Stimulated activated CD4-positive, alpha-beta T cell treated with anti-CD3 and anti-CD28 coated beads, Interleukin-15, amount 100 ng/mL, for 24 hours (primary cell): ENCODE data around the gene DPEP3.
A peak's percentile ranks its signal among the peaks of the same experiment; 100 is the strongest.
"Not testable (repeated sequence)": the region's sequence is repeated elsewhere in the genome, so short reads cannot be mapped to it uniquely, and the experiment has no call there.

Source experiments
- DNase-seq: peaks from one replicate; pipeline ENCODE4 v3.0.0-alpha.2; 2020

Gene DPEP3

GRCh38 chr16:67979955-67980678, at the start of gene DPEP3:
Gene DPEP3 (minus strand): TSS chr16:67980499. CDS start chr16:67980380, 119 bp downstream.
- DNase-seq = no peak

GRCh38 chr16:68028996-68029395, 48.7 kb upstream of the DPEP3 start:
- no peak for DNase-seq

GRCh38 chr16:68022728-68023537, 42.6 kb upstream of the DPEP3 start, which contains the start of the genes DDX28 and DUS2:
Gene DDX28 (minus strand): TSS chr16:68023232. CDS start chr16:68023202, 30 bp downstream.
Gene DUS2 (plus strand): TSS chr16:68023284. CDS start chr16:68038024, 14,740 bp downstream.
- peak; percentile 94 for DNase-seq

- no peak for DNase-seq
These were observed 42.0 kb upstream of the DPEP3 start for GRCh38 chr16:68022278-68022727.

- DNase-seq = no peak
These were observed 41.2 kb upstream of the DPEP3 start for GRCh38 chr16:68021490-68021889.

GRCh38 chr16:68019167-68019680, 38.9 kb upstream of the DPEP3 start:
- DNase-seq = no peak

GRCh38 chr16:68015681-68016080, 35.4 kb upstream of the DPEP3 start, which contains the start of gene DPEP2NB:
Gene DPEP2NB (minus strand): TSS chr16:68015911. CDS start chr16:68015770, 141 bp downstream.
- DNase-seq = no peak

- DNase-seq = no peak
These were observed 33.1 kb upstream of the DPEP3 start for GRCh38 chr16:68013440-68013839.

- not testable (repeated sequence) for DNase-seq
These were observed 29.6 kb upstream of the DPEP3 start for GRCh38 chr16:68009872-68010271.

- no peak for DNase-seq
These were observed 28.9 kb upstream of the DPEP3 start for GRCh38 chr16:68009157-68009735.

GRCh38 chr16:68005786-68006286, 25.5 kb upstream of the DPEP3 start:
- no peak for DNase-seq

- no peak for DNase-seq
These were observed 24.9 kb upstream of the DPEP3 start for GRCh38 chr16:68005211-68005610.

GRCh38 chr16:68003031-68003430, 22.7 kb upstream of the DPEP3 start:
- no peak for DNase-seq

- DNase-seq = no peak
These were observed 20.2 kb upstream of the DPEP3 start for GRCh38 chr16:68000450-68000849.

GRCh38 chr16:67999985-68000384, 19.7 kb upstream of the DPEP3 start:
- no peak for DNase-seq

GRCh38 chr16:67998779-67999688, 18.7 kb upstream of the DPEP3 start, which contains the start of gene DPEP2:
Gene DPEP2 (minus strand): TSS chr16:67999484. CDS start chr16:67993212, 6,272 bp downstream.
- DNase-seq = peak; percentile 41

- not testable (repeated sequence) for DNase-seq
These were observed 18.0 kb upstream of the DPEP3 start for GRCh38 chr16:67998231-67998778.

- no peak for DNase-seq
These were observed 16.4 kb upstream of the DPEP3 start for GRCh38 chr16:67996666-67997065.

- DNase-seq = peak; percentile 51
These were observed 15.1 kb upstream of the DPEP3 start for GRCh38 chr16:67995423-67995822.

- DNase-seq = not testable (repeated sequence)
These were observed 13.7 kb upstream of the DPEP3 start for GRCh38 chr16:67994040-67994408.
